ENCODE data around the gene USP40.

USP40 gene

GRCh38 chr2:233433794-233434193 is 132.8 kb downstream of the USP40 start:
- no peaks in the 10 kb centered on the region for H4K20me1 ChIP-seq (ENCODE audit: insufficient read depth, low read length)
- no peaks in the 10 kb centered on the region for H3K79me2 ChIP-seq (ENCODE audit: low read length)
- H3K4me3 ChIP-seq (ENCODE audit: low read length): no peak overlapping the region

DNA sequence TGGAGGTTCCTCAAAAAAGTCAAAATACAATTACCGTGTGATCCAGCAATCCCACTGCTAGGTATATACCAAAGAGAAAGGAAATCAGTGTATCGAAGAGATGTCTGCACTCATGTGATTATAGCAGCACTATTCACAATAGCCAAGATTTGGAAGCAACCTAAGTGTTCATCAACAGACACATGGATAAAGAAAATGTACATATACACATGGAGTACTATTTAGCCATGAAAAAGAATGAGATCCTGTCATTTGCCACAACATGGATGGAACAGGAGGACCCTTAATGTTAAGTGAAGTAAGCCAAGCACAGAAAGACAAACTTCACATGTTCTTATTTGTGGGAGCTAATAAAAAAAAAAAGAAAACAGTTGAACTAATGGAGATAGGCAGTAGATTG is 133.6 kb downstream of the USP40 start:
- no peaks in the 10 kb centered on the region for H4K20me1 ChIP-seq (ENCODE audit: insufficient read depth, low read length)
- H3K9ac ChIP-seq (ENCODE audit: low read length): no peak overlapping the region
- no peak for TF ChIP-seq EZH2phosphoT487 (IDR thresholded peaks at IDR 0.05; ENCODE audit: low read depth)
- no peaks in the 10 kb centered on the region for H3K9me3 ChIP-seq (ENCODE audit: insufficient read depth, low read length)
- no peak overlapping the region for H2AFZ ChIP-seq (ENCODE audit: low read depth, low read length)
- H3K4me2 ChIP-seq (ENCODE audit: low read length): no peak overlapping the region
- H3K27ac ChIP-seq (ENCODE audit: low read length): no peak overlapping the region
- peaks cover 9% of the 10 kb centered on the region for H3K4me1 ChIP-seq (ENCODE audit: low read length)
- no peaks in the 10 kb centered on the region for H3K27me3 ChIP-seq (ENCODE audit: low read depth, low read length)
- no peaks in the 10 kb centered on the region for H3K36me3 ChIP-seq (replicated peaks; ENCODE audit: low read depth, low read length)
- H3K79me2 ChIP-seq (ENCODE audit: low read length): no peaks in the 10 kb centered on the region
- H3K4me3 ChIP-seq (ENCODE audit: low read length): no peak overlapping the region

More at GRCh38 chr2:233433794-233434193, 132.8 kb downstream of the USP40 start:
- H3K4me2 ChIP-seq (ENCODE audit: low read length): no peak overlapping the region
- no peaks in the 10 kb centered on the region for H3K9me3 ChIP-seq (ENCODE audit: insufficient read depth, low read length)
- peaks cover 9% of the 10 kb centered on the region for H3K4me1 ChIP-seq (ENCODE audit: low read length)
- no peak overlapping the region for H3K27ac ChIP-seq (ENCODE audit: low read length)
- H3K9ac ChIP-seq (ENCODE audit: low read length): no peak overlapping the region
- H3K27me3 ChIP-seq (ENCODE audit: low read depth, low read length): no peaks in the 10 kb centered on the region
- H3K36me3 ChIP-seq (replicated peaks; ENCODE audit: low read depth, low read length): no peaks in the 10 kb centered on the region
- H2AFZ ChIP-seq (ENCODE audit: low read depth, low read length): no peak overlapping the region
- TF ChIP-seq, protein P1, sequence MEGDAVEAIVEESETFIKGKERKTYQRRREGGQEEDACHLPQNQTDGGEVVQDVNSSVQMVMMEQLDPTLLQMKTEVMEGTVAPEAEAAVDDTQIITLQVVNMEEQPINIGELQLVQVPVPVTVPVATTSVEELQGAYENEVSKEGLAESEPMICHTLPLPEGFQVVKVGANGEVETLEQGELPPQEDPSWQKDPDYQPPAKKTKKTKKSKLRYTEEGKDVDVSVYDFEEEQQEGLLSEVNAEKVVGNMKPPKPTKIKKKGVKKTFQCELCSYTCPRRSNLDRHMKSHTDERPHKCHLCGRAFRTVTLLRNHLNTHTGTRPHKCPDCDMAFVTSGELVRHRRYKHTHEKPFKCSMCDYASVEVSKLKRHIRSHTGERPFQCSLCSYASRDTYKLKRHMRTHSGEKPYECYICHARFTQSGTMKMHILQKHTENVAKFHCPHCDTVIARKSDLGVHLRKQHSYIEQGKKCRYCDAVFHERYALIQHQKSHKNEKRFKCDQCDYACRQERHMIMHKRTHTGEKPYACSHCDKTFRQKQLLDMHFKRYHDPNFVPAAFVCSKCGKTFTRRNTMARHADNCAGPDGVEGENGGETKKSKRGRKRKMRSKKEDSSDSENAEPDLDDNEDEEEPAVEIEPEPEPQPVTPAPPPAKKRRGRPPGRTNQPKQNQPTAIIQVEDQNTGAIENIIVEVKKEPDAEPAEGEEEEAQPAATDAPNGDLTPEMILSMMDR (IDR thresholded peaks at IDR 0.05; ENCODE audit: low read depth, low read length): no peak
- no peak for TF ChIP-seq EZH2phosphoT487 (IDR thresholded peaks at IDR 0.05; ENCODE audit: low read depth)

GRCh38 chr2:233430651-233431050 is 135.9 kb downstream of the USP40 start:
- Histone ChIP-seq H3K4me1 (ENCODE audit: low read length) (peaks cover 9% of the 10 kb centered on the region), H2AFZ (ENCODE audit: low read depth, low read length) (no peak overlapping the region), H3K27me3 (ENCODE audit: low read depth, low read length) (no peaks in the 10 kb centered on the region), H3K4me2 (ENCODE audit: low read length) (no peak overlapping the region), H3K27ac (ENCODE audit: low read length) (no peak overlapping the region), H3K9me3 (ENCODE audit: insufficient read depth, low read length) (no peaks in the 10 kb centered on the region), H3K79me2 (ENCODE audit: low read length) (no peaks in the 10 kb centered on the region), H4K20me1 (ENCODE audit: insufficient read depth, low read length) (no peaks in the 10 kb centered on the region), H3K36me3 (replicated peaks; ENCODE audit: low read depth, low read length) (no peaks in the 10 kb centered on the region), H3K4me3 (ENCODE audit: low read length) (no peak overlapping the region), H3K9ac (ENCODE audit: low read length) (no peak overlapping the region)
- TF ChIP-seq EZH2phosphoT487 (IDR thresholded peaks at IDR 0.05; ENCODE audit: low read depth): no peak
- TF ChIP-seq, protein P1 (IDR thresholded peaks at IDR 0.05; ENCODE audit: low read depth, low read length): no peak

DNA sequence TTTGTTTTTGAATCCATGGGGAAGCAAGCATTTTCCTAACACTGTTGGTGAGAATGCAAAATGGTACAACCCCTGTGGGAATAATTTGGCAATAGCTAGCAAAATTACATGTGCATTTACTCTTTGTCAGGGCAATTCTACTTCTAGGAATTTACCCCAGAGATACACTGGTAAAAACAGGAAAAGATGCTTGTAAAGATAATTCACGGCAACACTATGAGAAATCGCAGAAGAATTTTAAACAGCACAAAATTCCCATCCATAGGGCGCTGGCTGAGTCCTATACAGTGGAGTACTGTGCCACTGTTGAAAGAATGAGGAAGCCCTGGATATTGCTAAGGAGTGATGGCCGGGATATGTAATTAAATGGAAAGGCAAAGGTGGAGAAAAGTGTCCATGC is 136.5 kb downstream of the USP40 start:
- Histone ChIP-seq H3K79me2 (ENCODE audit: low read length) (no peaks in the 10 kb centered on the region), H3K9ac (ENCODE audit: low read length) (no peak overlapping the region), H3K27me3 (ENCODE audit: low read depth, low read length) (no peaks in the 10 kb centered on the region), H3K27ac (ENCODE audit: low read length) (no peak overlapping the region), H3K4me1 (ENCODE audit: low read length) (peaks cover 5% of the 10 kb centered on the region), H3K9me3 (ENCODE audit: insufficient read depth, low read length) (no peaks in the 10 kb centered on the region), H3K4me3 (ENCODE audit: low read length) (no peak overlapping the region), H3K36me3 (replicated peaks; ENCODE audit: low read depth, low read length) (no peaks in the 10 kb centered on the region), H4K20me1 (ENCODE audit: insufficient read depth, low read length) (no peaks in the 10 kb centered on the region), H3K4me2 (ENCODE audit: low read length) (no peak overlapping the region), H2AFZ (ENCODE audit: low read depth, low read length) (no peak overlapping the region)
- TF ChIP-seq, protein P1 (IDR thresholded peaks at IDR 0.05; ENCODE audit: low read depth, low read length): no peak
- no peak for TF ChIP-seq EZH2phosphoT487 (IDR thresholded peaks at IDR 0.05; ENCODE audit: low read depth)

Measured in OCI-LY3 (cell line).